GM18505 (cell line): ENCODE data around the gene DNAH6.

Source experiments
- ATAC-seq: cut with Tn5 transposase; IDR thresholded peaks from one replicate; pipeline ENCODE4 v1.9.1; 2021; ENCODE audit not compliant: unreplicated experiment
- POLR2A ChIP-seq: IDR thresholded peaks from 4 replicates; pipeline ENCODE4 v1.6.1; 2011; ENCODE audit warnings: borderline replicate concordance; ENCODE audit not compliant: insufficient read depth, insufficient read length; ENCODE audit errors: extremely low read depth

DNAH6 gene

DNA sequence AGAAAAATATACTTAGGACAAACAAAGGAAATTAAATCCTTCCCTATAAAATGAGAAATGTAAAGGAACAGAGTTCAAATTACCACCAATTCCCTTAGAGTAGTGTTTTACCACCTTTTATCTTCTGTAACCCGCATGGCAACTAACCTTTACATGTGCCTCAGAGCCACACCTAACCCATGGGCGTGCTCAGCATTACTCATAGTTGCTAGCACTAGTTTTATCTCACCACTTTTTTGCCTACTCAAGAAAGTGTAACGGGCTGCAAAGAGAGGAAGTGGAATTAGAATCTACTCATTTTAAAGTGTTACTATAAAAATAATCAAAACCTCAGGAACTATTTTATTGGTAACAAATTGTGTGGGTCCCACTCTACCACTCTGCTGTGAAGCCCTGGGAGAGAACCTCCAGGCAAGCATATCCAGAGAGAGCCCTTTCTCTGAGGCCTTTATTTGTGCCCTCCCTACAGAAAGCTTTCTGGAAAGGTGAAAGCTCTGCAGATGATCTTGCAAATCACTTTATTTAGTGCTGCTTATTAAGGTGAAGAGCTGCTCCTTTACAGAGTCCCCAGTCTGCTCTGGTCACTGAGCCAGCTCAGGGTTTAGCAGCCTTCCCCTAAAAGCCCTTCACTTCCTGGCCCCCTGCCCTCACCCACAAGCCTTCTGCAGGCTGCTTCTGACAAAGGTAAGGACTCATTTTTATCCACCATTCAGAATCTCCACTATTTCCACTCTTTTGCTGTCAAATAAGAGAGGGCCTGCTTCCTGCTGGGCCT lies 265.8 kb downstream of the DNAH6 start:
- no peak for TF ChIP-seq POLR2A
- ATAC-seq = peak; percentile 95

DNA sequence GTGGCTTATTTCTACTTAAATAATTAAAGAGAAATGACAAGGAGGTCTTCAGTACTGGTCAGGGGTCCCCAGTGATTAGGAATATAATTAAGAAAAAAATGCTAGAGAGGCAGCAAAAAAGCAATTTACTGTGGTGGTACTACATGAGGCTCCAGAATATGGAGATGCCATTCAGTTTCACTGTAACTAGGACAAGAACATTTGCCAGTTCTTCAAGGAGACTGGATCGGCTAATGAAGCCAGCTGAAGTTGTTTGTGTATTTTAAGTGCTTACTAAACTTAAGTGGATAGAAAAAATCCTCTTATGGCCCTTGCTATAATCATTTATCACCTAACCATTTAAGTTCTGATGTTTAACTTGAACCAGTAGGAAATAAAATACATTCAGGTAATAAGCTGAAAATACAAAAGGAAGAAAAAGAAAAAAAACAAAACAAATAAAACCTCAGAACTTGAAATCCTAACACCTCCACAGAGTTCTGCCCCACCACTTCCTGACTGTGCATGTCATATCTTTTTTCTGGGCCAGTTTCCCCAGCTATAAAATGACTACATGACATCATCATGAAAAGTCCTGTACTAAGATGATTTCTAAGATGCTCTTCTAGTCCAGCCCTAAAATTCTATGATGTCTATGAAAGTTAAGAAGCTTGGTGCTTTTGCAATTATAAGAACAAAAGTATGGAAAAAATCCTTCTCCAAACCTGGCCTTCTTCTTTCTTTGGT lies 266.6 kb downstream of the DNAH6 start:
- no peak for TF ChIP-seq POLR2A
- no peak for ATAC-seq

DNA sequence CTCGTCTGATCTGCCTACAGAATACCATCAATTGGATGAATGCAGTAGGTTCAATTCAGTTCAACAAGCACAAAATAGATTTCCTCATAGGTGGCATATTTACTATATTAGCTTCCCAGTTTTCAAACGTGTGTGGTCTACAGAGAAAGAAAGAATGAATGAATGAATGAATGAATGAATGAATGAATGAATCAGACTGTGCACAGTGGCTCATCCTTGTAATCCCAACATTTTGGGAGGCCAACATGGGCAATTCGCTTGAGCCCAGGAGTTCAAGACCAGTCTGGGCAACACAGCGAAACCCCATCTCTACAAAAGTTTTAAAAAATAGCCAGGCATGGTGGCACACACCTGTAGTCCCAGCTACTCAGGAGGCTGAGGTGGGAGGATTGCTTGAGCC lies 269.7 kb downstream of the DNAH6 start:
- ATAC-seq = no peak
- no peak for TF ChIP-seq POLR2A

- no peak for ATAC-seq
These were observed 270.3 kb downstream of the DNAH6 start for GRCh38 chr2:84786601-84787000.

DNA sequence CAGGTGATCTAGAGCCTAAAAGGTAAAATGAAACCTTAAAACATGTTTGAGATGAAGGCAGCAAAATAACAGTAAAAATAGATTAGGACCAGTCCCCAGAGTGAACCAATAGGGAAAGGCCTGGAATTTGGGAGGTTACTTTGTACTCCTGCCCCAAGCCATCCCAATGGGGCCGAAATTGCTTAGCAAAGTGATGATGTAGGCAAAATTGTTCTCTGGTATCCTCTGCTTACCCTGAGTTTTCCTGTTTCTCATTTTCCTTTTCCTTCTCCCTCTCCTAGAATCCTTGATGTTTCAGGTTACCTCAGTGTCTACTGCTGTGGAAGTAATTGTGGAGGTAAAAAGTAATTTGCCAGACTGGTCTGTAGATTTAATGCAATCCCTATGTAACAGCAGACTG lies 271.7 kb downstream of the DNAH6 start:
- ATAC-seq = no peak
- no peak for TF ChIP-seq POLR2A

More at GRCh38 chr2:84786601-84787000, 270.3 kb downstream of the DNAH6 start:
- TF ChIP-seq POLR2A = no peak

DNA sequence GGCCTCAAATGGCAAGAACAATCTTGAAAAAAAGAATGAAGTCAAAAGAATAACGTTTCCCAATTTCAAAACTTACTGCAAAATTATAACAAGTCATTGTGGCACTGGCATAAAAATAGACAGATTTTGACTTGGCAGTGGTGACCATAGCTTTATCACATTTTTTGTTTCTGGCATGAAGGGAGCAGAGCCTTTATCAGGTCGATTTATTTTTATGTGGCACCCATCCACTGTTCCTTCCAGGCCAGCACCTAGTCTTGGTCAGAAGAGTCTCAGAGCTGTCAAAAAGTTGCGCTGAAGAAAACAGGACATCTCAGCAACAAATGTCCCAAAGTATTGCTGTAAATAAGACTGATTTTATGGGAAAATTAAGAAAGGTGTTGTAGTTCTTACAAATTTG lies 272.2 kb downstream of the DNAH6 start:
- no peak for TF ChIP-seq POLR2A

GRCh38 chr2:84792856-84793522 lies 276.7 kb downstream of the DNAH6 start:
- ATAC-seq = no peak
- TF ChIP-seq POLR2A = no peak

More for the DNA sequence above, 272.2 kb downstream of the DNAH6 start:
- ATAC-seq = no peak

- TF ChIP-seq POLR2A = no peak
- ATAC-seq = no peak
These were observed 277.3 kb downstream of the DNAH6 start for GRCh38 chr2:84793641-84794040.

GRCh38 chr2:84796798-84797197 lies 280.5 kb downstream of the DNAH6 start:
- TF ChIP-seq POLR2A = no peak
- no peak for ATAC-seq

DNA sequence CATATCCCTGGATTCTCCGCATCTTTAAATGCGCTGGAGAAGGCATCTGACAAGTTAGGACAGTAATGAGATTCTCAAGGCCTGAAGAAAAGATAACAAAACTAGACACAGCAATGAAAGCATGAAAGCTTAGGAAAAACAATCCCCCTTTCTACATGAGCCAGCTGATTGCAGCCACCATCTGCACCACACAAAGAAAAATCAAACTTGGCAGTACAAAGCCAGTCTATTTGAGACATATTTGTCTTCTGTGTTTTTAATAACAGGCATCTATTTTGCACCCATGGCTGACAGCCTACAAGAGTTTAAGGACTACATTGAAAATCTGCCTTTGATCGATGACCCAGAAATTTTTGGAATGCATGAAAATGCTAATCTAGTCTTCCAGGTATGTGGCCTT lies 281.0 kb downstream of the DNAH6 start:
- no peak for ATAC-seq
- TF ChIP-seq POLR2A = no peak

GRCh38 chr2:84799772-84800171 lies 283.5 kb downstream of the DNAH6 start:
- TF ChIP-seq POLR2A = no peak
- ATAC-seq = peak; percentile 5

GRCh38 chr2:84800194-84800805 lies 284.0 kb downstream of the DNAH6 start:
- no peak for TF ChIP-seq POLR2A
- peak; percentile 85 for ATAC-seq

DNA sequence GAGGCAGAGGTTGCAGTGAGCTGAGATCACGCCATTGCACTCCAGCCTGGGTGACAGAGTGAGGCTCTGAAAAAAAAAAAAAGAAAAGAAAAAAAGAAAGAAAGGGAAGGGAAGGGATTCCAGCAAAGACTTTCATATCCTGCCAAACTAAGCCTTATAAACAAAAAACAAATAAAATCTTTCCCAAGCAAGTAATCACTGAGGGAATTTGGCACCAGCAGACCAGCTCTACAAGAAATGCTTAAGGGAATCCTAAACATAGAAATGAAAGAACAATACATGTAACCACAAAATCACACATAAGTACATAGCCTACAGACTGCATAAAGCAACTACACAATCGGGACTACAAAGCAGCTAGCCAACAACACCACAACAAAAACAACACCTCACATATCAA lies 285.5 kb downstream of the DNAH6 start:
- no peak for ATAC-seq
- no peak for TF ChIP-seq POLR2A
